Embryonic facial prominence (tissue), 1 donor: ENCODE data around the gene ACTR3.

Experiments used
- DNase-seq: peaks from one replicate; pipeline ENCODE4 v3.0.0-alpha.2; 2016; ENCODE audit errors: extremely low spot score

The ACTR3 gene

DNA sequence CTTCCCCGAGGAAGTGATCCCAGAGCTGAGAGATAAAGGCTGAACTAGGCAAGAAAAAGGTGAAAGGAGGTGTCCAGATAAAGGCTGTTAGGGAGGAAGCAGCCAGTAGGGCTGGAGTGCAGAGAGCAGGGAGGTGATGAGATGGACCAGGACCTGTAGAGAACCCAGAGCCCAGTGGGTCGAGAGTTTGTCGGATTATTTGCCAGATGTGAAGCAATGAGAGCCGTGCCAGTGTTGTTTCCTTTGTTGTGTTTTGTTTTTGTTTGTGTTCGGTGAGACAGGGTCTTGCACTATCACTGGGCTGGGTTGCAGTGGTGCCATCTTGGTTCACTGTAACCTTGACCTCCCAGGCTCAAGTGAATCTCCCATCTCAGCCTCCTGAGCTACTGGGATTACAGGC lies 111.3 kb downstream of the ACTR3 start:
- DNase-seq, result no peak

DNA sequence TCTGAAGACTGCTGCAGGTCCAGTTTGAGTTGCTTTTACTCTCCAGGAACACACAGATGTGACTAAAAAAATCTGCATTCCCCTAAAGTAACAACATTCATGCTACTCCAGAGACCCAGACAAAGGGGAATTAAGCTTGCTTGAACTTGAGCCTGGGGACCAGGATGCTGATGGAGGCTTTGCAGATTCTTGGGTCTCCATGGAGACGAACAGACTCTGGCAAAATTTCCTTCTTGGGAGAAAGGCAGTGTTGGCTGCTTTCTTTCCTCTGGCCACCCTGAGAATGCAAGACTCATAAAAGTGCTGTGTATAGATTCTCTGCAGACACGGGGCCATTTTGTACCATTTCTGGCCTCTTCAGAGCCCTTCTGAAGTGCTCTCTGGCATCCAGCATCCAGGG lies 112.0 kb downstream of the ACTR3 start:
- DNase-seq, result no peak

GRCh38 chr2:114005110-114005783 lies 115.4 kb downstream of the ACTR3 start:
- no peak for DNase-seq

DNA sequence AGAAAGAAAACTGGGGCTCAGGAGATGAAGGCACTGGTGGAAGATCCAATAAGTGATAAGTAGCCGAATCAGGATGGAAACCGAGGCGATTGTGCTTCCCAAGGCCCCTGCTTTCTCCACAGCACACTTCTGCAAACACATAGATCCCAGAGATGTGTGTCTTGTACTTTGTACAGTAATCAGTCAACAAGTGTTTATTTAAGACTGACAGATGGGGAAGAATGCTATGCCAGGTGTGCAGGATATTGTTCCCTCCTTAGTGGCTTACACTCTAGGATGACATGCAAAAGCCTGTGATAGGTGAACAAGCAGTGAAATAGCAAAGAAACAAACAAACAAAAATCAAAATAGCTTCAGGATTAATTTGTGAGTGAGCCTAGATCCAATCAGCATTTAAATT lies 116.6 kb downstream of the ACTR3 start:
- no peak for DNase-seq

GRCh38 chr2:114007436-114007835 lies 117.5 kb downstream of the ACTR3 start:
- no peak for DNase-seq

DNA sequence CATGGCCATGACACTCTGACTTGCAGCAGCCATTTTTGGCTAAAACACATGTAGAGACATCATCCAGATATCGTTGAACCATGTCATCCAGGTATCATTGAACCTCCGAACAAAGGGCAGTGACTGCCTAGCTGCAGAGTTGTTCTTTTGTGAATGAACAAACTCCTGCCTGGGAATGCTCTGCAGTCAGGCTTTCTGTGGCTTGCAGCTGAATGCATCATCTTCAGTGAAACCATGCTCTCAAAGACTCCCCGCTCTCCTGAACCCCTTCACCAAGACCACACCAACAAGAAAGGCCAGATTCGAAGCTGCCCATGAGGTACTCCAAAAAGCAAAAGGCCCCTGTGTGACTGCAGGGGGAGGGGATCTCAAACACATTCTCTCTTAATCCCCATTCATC lies 118.8 kb downstream of the ACTR3 start:
- no peak for DNase-seq

DNA sequence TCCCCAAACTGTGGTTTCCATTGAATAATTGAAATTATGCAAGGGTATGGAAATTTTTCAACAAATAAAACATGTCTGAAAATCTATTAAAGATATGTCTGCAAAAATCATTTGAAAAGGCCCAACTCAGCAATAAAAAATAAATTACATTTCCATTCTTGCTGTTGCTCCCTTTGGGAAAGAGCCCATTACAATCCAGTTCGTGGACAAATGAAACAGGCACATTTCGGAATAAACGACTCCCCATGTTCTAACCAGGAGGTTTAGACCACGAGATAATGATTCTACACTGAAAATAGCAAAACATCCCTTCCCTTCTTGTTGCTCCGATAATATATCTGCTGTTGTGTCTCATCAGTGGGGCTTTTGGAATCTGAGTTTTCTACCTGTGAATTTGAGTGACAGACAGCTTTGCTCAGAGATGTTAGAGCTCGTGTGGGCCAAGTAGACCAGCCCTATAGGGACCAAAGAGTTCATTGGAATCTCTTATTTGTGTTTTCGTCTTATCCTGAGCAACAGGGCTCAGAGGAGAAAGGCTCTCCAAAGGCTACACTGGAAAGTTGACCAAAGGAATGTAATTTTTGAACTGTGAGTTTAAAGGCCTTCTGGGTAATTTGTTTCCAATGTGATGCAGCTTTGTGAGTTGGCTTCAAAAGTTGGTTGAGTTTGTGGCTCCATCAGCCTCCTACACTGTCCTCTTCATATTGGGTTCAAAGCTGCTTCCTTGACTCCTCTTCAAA lies 119.5 kb downstream of the ACTR3 start:
- DNase-seq, result no peak

GRCh38 chr2:114010001-114010400 lies 120.1 kb downstream of the ACTR3 start:
- no peak for DNase-seq

GRCh38 chr2:114011713-114012112 lies 121.8 kb downstream of the ACTR3 start:
- DNase-seq, result no peak
